ENCODE data around the gene HTD2. TPM values are rescaled to one million over a fixed set of nuclear protein-coding genes. Genes with fewer than 3 reads are reported as not detected.
"Not testable (repeated sequence)": the region's sequence is repeated elsewhere in the genome, so short reads cannot be mapped to it uniquely, and the experiment has no call there.

HTD2 gene
- total RNA-seq, result 12.9 TPM
- long read RNA-seq, transcript HTD2-201 (5 exons, 1,508 nt), result major isoform, 9 of 11 reads
- long read RNA-seq, partial matches to known transcripts, result 0 of 11 reads
- long read RNA-seq, other reads (novel, unspliced or antisense), result 0 of 11 reads

DNA sequence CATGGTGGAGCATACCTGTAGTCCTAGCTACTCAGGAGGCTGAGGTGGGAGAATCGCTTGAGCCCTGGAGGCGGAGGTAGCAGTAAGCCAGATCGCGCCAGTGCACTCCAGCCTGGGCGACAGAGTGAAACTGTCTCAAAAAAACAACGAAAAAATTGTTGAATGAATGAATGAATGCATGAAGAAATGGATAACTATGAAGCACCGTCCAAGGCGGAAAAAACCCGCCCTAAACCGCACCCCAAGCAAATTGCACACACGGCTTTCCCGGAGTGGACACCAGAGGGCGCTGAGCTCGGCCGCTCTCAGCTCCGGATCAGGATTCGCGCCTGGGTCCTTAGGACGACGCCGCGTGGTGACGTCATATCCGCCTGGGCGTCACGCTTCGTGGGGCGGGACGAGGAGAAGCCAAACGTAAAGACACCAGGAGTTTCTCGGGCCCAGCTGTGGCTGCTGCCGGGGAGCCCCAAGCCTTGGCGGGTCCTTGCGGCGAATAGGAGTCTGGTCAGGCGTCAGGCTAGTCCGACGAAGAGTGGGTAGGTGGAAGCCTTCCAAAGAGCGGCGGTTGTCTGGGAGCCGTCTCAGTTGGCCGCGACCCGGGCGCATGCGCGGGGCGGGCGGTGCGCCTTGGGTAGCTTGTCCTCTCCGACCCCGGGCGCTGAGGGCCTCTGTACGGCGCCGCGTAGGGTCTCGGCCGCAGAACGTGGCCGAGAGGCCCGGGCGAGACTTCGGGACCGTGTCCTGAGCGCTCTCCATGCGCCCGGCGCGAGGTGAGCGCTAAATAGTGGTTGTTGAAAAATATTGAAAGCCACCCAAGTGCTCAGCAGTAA lies at the start of gene HTD2, which contains the start of gene RPP14:
Gene HTD2, plus strand, starts transcription at position 639 of the 830 bp plus-strand sequence. CDS start 11,094 bp downstream, outside the sequence.
Gene RPP14, plus strand, starts transcription at position 364 of the 830 bp plus-strand sequence. CDS start 4,085 bp downstream, outside the sequence.
- intact Hi-C loops (cut with DNase I), result loop anchor here (1.0 to 5.0 kb wide), 4 partner anchors 27 to 226 kb away; partner anchors contain the start of genes ABHD6 and KCTD6
- DNase-seq (ENCODE audit: low spot score), result peak; percentile 99

DNA sequence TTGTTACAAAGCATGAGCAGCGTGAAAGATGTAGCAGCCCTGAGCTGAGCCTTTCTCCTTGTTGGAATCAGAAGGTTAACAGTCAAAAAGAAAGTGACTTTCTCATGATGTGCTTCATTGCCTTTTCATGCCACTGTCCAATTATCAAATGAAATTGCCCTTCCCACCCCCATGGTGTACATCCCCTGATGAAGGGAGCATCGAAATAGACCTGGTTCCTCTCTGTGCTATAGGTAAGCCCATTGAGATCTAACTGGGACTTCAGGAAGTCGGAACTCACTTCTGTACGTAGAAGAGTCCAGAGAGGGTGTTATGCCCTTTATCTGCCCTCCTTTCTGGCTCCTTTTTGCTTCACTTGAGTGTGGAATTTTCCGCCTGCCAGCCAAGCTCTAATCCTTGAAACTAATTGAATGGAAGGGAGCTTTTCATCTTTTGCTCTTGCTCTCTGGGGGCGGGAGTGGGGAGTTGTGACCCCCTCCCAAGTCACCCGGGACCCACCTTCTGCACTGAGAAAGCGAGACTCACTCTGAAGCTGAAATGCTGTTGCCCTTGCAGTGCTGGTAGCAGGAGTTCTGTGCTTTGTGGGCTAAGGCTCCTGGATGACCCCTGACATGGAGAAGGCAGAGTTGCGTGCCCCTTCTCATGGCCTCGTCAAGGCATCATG lies 47.8 kb upstream of the HTD2 start:
- intact Hi-C loops (cut with DNase I), result no loop called here
- no peak for DNase-seq (ENCODE audit: low spot score)

DNA sequence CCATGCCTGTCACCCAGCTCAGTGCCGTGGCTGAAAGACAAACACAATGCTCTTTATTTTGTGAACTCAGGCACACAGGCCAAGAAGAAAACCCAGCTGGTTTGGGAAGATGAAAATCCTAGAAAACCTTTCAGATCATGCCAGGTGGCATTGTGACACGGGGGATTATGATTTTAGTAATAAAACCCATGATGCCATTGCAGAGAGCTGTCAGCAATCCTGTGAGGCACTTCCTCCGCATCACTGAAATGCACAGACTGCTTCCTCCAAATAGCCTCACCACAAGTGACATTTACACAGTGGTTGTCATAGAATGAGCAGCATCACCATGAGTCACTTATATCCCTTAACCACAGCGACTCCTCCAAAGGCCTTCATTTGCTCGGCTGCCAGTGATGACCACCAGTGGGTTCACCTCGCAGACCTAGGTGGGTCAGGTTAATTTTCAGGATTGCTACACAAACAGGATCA lies 46.0 kb upstream of the HTD2 start:
- intact Hi-C loops (cut with DNase I), result no loop called here
- no peak for DNase-seq (ENCODE audit: low spot score)

DNA sequence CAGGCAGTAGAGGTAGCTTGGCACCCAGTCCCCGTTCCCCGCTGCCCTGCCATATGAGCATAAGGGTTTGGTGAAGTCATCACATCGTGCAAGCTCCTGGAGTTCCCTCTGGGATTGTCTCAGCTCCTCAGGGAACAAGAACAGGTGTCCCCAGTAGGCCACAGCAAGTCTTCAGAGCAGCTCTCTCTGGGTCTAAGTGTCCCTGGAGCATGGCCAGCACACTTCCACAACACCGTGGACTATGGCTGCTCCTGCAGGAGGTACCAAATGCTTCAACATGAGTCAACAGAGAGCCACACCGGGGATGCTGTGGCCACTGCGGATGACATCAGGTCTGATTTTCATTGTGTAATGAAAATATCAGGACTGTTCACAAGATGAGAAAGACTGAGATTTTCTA lies 45.6 kb upstream of the HTD2 start:
- DNase-seq (ENCODE audit: low spot score), result no peak
- intact Hi-C loops (cut with DNase I), result no loop called here

DNA sequence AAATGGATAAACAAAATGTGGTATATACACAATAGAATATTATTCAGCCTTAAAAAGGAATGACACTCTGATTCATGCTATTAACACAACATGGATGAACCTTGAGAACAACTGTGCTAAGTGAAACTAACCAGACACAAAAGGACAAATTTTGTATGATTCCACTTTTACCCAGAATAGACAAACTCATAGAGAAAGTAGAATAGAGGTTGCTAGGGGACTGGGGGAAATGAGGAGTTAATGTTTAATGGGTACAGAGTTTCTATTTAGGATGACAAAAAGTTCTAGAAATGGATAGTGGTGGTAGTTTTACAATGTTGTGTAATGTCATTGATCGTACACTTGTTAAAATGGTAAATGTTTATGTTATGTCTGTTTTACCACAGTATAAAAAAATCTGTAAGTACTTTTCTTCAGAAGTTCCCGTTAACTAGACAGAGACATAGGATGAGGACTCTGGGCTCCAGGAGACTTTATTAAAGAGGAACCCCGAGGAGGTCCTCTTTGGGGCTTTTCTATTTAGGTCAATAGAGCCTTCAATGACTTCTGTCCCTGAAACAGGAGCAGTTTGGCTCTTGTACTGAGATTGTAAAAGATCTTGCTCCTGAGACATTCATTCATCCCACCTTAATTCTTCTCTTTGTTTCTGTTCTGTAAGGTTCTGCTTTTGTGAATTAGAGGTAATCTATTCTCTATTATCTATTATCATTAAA lies 44.2 kb upstream of the HTD2 start:
- DNase-seq (ENCODE audit: low spot score), result no peak
- intact Hi-C loops (cut with DNase I), result no loop called here

DNA sequence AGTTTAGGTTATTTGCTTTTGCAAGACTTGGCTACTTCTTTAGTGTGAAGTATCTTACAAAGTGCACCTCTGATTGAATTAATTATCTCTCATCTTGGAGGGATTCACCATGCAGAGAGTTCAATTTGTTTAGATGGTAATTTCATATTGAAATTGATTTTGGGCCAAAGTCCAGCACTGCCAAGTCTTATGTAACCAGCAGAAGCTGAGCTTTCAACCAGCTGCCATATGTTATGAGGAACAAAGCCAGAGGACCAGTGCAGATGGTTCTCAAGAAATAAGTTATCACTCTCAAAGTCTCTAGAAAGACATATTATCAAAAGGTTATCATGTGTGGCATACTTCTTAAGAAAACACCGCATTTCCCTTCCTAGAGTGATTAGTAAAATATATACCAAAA lies 39.7 kb upstream of the HTD2 start:
- intact Hi-C loops (cut with DNase I), result no loop called here
- DNase-seq (ENCODE audit: low spot score), result no peak

DNA sequence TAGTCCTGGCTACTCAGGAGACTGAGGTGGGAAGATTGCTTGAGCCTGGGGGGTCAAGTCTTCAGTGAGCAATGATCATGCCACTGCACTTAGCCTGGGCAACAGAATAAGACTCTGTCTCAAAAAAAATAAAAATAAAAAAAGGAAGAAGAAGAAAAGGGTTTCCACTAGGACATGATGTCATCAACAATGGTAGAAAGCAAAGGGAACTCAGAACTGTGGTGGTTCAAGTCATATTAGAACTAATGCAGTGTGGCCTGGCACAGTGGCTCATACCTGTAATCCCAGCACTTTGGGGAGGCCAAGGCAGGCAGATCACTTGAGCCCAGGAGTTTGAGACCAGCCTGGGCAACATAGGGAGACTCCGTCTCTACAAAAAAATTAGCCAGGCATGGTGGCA lies 38.8 kb upstream of the HTD2 start:
- DNase-seq (ENCODE audit: low spot score); intact Hi-C loops (cut with DNase I): not testable (repeated sequence)

DNA sequence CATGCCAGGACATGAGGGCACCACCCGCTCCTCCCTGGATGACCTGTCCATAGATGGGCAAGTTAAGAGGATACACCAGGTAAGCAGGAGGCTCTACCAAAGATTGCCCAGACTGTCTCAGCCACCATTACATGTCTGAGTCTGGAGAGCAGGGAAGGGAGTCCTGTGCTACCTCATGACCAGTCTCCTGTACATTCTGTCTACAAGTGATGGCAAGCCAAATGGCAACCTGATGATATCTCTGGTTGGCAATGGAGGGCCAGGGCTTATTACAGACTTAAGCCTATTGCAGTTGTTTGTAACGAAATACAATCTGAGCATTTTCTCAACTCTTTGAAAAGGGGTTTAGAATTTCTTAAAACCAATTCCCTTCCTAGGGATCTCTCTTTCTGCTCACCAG lies 37.0 kb upstream of the HTD2 start:
- intact Hi-C loops (cut with DNase I), result no loop called here

DNA sequence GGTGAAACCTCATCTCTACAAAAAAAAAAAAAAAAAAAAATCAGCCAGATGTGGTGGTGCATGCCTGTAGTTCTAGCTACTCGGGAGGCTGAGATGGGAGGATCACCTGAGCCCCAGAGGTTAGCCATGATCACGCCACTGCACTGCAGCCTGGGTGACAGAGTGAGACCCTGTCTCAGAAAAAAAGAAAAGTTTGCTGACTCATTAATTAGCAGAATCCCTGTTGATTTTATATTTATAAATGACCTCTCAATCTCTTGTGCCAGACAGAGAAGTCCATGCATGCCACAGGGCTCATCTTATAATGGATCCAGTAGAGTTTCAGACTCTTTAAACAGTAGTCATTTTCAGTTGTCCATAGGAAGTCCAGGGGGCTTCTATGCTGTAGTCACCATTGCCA lies 35.8 kb upstream of the HTD2 start:
- DNase-seq (ENCODE audit: low spot score), result no peak
- intact Hi-C loops (cut with DNase I), result no loop called here

More for the DNA sequence above, 37.0 kb upstream of the HTD2 start:
- DNase-seq (ENCODE audit: low spot score), result no peak

DNA sequence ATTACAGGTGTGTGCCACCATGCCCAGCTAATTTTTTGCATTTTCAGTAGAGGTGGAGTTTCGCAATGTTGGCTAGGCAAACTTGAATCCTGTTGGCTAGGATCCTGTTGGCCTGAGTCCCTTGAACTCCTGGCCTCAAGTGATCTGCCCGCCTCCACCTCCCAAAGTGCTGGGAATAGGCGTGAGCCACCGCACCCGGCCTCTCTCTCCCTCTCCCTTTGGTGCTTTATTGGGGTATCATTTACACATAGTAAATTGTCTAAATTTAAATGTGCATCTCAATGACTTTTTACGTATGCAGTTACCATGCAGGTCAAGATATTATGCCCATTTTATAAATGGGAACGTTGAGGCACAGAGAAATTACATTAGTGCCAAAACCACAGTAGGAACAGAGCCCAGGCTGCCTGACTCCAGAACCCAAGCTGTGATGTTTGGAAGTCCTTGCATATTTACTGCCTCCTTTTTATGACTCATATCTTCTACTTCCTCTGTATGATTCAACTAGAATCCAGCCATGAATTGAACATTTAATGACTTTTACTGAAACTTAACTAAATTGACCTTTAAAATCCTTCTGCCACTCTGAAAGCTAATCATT lies 34.3 kb upstream of the HTD2 start:
- intact Hi-C loops (cut with DNase I), result no loop called here
- no peak for DNase-seq (ENCODE audit: low spot score)

DNA sequence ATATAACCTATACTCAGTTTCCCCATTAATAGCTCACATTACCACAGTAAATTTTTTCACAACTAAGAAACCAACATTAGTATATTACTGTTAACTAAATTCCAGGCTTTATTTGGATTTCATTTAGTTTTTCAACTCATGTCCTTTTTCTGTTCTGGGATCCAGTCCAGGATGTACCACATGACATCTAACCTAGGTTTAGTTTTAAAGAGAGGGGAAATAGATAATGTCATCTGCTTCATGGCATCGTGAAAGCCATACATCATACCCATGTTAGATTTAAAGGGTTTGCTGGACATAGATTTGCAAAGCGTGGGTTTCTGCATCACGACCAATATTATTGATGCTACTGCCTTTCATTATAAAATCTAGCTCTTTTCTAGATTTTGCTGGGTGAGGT lies 33.4 kb upstream of the HTD2 start:
- no peak for DNase-seq (ENCODE audit: low spot score)
- intact Hi-C loops (cut with DNase I), result no loop called here

DNA sequence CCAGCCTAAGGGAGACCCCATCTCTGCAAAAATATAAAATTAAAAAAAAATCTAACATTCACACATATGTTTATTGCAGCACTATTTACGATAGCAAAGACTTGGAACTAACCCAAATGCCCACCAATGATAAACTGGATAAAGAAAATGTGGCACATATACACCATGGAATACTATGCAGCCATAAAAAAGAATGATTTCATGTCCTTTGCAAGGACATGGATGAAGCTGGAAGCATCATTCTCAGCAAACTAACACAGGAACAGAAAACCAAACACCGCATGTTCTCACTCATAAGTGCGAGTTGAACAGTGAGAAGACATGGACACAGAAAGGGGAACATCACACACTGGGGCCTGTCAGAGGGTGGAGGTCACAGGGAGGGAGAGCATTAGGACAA lies 33.0 kb upstream of the HTD2 start:
- DNase-seq (ENCODE audit: low spot score); intact Hi-C loops (cut with DNase I): not testable (repeated sequence)

DNA sequence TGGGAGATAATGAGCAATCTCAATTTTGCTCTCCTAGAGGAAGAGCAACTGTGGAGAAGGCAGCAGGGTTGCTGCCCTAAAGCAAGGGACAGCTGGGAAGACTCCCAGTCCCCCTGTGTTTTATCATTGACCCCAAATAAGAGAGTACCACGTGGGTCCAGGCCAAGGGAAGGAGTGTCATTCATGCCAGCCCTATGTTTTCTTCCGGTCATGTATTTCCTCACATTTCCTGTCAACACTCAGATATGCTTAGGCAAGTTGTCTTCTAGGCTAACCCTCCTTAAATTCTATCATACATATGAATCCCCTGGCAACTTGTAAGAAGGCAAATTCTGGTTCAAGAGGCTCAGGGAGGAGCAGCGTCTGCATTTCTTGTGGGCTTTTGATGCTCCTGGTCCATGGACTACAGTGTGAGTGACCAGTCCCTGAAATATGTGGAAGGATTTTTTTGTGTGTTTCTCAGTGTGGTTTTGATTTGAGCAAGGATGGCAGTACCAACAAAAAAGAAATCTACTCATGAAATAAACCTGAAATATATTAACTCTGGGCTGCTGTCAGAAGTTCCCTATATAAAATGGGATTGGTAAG lies 32.2 kb upstream of the HTD2 start:
- intact Hi-C loops (cut with DNase I), result no loop called here
- no peak for DNase-seq (ENCODE audit: low spot score)

DNA sequence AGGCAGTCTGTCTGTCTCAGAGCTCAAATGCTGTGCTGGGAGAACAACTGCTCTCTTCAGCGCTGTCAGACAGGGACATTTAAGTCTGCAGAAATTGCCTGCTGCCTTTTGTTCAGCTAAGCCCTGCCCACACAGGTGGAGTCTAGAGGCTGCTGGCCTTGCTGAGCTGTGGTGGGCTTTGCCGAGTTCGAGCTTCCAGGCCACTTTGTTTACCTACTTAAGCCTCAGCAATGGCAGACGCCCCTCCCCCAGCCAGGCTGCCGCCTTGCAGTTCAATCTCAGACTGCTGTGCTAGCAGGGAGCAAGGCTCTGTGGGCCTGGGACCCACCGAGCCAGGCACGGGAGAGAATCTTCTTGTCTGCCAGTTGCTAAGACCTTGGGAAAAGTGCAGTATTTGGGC lies 25.3 kb upstream of the HTD2 start:
- intact Hi-C loops (cut with DNase I), result no loop called here
- DNase-seq (ENCODE audit: low spot score), result no peak

DNA sequence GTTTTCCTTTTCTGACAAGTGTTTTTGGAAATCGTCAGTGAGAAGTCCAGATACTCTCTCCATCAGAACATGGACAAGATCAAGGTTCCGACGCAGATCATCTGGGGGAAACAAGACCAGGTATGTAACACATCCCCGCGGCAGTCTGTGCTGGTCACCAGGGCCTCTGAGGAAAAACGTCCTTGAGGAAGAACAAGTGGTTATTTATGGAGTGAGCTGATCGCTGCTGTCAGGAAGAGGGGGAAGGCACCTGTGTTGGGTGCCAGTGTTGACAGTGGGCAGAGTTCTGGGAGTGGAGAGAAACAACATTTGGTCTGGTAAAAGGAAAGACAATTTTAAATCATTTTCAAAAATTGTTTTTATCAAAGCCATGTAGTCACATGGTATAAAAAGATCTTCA lies 21.0 kb upstream of the HTD2 start:
- intact Hi-C loops (cut with DNase I), result no loop called here
- DNase-seq (ENCODE audit: low spot score), result no peak

DNA sequence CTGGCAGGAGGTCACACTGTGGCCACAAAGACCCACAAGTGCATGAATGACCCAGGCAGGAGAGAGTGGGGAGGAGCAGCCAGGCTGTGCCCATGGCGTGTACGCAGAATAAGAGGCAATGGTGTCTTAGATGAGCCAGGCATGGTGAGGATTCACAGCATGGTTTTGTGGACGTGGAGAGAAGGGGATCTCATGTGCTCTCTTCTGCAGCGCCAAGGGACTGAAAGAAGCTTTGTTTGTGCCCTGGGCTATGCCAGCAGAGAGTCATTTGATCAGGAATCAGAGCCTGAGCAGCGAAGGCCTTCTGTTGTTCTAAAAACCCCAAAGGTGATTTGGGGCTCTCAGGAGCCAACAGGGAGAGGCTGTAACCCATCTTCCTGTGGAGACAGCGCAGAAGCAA lies 19.0 kb upstream of the HTD2 start:
- DNase-seq (ENCODE audit: low spot score), result no peak
- intact Hi-C loops (cut with DNase I), result no loop called here

DNA sequence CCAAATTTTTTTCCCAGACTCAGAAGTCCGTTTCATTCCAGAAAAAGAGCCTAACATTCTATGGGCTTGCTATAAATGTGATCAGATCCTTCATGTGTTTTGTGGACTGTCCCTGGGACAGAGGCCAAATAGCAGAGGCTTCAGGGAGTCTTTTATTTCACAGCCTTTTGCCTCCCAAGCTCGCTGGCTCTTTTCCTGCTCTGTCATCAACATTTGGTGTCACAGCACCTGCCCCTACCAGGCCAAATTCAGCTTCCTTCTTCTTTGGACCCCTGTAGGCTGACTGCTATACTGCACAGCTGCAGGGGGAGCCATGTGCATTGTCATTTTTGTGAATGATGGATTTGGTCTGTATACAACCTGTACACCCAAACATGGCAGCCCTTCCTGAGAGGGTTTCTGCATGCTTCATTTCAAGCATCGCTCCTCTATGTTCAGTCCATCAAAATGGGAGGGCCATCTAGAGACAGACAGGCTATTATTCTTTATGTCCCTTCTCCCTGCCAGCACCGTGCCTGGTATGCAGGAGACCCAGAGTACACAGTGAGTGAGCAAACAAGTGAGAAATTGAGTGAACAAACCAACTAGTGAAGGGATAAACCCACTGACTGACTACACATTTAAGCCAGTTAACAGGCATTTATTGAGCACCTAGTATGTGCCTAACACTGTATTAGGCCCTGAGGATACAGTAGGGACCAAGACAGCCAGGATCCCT lies 18.1 kb upstream of the HTD2 start:
- no peak for DNase-seq (ENCODE audit: low spot score)
- intact Hi-C loops (cut with DNase I), result no loop called here

DNA sequence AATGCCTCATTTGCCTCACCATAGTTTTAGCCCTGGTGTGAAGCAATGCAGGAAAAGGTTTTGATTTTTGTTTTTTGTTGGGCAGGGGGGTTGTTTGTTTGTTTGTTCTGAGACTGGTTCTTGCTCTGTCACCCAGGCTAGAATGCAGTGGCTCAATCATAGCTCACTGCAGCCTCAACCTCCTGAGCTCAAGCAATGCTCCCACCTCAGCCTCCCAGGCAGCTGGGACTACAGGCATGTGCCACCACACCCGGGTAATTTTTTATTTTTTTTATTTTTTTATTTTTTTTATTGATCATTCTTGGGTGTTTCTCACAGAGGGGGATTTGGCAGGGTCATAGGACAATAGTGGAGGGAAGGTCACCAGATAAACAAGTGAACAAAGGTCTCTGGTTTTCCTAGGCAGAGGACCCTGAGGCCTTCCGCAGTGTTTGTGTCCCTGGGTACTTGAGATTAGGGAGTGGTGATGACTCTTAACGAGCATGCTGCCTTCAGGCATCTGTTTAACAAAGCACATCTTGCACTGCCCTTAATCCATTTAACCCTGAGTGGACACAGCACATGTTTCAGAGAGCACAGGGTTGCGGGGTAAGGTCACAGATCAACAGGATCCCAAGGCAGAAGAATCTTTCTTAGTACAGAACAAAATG lies 17.2 kb upstream of the HTD2 start:
- DNase-seq (ENCODE audit: low spot score); intact Hi-C loops (cut with DNase I): not testable (repeated sequence)
